ENCODE measurements around the gene DNMT3A.

The DNMT3A gene

DNA sequence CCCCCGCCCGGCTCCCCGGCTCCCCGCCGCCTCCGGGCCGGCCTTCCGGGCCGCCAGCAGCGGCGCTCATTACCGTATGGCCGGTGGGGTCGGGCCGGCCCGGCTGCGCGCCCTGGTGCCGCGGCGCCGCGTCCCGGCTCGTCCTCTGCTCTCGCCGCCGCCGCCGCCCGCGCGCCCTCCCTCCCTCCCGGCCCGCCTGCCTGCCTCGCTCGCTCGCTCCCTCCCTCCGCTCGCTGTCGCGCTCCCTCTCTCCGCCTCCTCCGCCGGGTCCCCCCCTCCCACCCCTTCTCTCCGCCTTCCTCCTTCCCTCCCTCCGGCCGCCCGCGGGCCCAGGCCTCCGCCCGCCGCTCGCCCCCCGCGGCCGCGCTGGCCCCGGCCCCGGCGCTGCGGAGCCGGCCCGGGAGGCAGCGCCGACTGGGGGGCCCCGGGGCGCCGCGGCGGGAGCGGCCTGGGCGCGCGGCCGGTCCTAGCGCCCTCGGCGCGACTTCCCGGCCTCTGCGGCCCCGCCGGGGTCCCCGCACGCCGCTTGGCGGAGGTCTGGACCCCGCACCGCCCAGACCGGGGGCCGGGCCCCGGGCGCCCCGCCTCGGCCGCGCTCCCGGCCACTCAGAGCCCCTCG lies at the start of gene DNMT3A:
DNMT3A (minus strand) TSS at position 173 of the 619 bp plus-strand sequence. CDS start 27,941 bp downstream, outside the sequence.
- DNase-seq, result peak; percentile 78

DNA sequence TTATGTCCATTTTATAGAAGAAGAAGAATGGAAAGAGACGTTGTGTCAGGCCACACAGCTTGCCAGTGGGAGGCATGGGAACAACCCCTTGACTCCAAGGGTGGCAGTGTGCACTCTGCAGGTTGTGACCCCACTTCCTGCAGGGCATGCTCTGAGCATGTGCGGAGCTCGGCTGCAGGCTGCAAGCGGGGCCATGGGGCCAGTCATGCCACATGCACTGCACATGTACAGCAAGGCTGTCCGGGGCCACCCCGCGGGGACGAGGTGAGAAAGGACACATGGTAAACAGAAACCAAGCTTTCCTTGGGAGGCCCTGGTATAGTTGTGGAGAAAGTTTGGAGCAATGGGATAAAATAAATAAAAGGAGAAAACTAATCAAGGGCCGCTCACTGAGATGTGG lies 47.4 kb upstream of the DNMT3A start:
- DNase-seq, result no peak

GRCh38 chr2:25388491-25388890 lies 46.8 kb upstream of the DNMT3A start:
- no peak for DNase-seq

- no peak for DNase-seq
Measured at GRCh38 chr2:25387876-25388449, 46.2 kb upstream of the DNMT3A start.

DNA sequence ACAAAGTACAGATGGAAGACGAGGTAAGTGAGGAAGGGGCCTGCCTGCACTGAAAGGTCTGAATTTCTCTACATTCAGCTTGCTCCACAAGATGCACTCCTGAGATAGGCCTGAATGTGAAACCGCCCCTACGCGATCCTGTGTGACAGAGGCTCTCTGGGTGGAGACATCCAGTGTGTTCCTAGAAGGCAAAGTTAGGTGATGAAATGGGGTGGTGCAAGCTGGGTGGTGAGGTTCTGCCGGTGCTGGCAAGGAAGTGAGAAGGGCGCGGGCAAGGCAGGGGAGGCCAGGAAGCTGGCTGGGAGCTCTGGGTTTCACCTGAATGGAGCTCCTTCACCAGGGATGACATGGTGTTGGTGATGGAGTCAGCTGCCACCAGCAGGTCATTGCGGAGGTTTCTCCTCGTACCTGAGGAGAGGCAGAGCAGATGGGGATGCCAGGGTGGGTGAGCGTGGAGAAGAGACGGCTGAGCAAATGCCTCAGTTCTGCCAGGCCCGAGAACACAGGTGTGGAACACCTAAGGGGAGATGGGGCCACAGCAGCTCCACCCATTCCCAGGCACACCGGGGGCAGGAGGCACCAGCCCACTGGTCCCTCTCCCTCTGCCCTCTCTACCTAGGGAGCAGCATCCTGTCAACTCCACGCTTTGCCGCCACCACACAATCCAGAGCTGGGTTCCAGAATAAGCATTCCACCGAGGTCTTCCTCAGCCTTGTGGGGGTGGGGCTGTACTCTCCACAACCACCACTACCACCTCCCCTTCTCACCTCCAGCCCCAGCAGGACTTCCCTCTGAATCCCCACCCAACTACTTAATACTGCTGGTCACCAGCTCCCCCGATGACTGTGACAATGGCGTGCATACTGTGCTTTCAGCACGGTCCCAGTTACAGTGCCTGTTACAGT lies 45.5 kb upstream of the DNMT3A start:
- DNase-seq, result no peak

- DNase-seq, result no peak
Measured at GRCh38 chr2:25385910-25386309, 44.2 kb upstream of the DNMT3A start.

DNA sequence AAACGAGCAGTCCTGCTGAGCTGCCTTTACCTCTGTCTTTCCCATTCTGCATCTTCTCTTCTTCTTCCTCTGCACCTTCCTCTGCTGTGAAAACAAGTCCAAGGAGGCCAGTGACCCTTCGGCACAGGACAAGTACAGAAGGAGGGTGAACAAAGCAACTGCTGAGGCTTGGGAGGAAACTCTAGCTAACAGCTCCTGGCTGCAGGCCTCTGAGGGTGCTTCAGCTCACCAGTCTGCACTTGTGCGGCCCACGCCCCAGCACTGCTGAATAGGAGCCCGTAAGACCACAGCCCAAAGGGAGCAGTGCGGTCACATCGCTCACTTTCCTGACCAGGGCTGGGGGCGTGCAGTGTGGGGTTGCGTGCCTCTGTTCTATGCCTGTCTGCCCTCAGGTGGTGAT lies 42.1 kb upstream of the DNMT3A start:
- no peak for DNase-seq

GRCh38 chr2:25381502-25381901 lies 39.8 kb upstream of the DNMT3A start:
- no peak for DNase-seq

DNA sequence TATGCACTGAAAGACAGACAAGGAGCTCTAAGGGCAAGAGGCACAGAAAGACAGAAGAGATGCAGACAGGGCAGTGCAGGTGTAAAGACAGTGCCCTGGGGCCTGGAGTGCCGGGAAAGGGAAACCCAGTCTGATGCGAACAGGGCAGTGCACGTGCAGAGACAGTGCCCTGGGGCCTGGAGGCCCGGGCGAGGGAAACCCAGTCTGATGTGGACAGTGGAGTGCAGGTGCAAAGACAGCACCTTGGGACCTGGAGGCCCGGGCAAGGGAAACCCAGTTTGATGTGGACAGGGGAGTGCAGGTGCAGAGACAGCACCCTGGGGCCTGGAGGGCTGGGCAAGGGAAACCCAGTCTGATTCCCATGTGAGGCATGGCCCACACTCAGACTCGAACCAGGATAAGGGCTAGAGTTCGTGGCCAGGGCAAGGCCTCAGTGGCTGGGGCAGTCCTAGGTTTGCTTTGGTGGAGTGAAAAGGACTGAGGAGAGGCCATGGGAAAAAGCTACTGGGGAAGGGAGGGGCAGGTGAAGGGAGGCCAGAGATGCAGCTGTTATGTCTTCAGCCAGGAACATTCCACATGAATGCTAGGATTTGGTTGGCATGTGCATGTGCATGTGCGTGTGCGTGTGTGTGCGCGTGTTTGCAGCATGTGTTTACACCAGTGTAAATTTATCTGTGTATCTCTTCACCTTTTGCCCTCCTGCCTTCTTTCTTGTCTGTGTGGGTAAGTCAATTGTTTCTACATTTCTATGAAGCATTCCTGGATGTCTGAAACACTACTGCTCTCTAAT lies 39.1 kb upstream of the DNMT3A start:
- DNase-seq, result no peak

- no peak for DNase-seq
Measured at GRCh38 chr2:25380023-25380422, 38.3 kb upstream of the DNMT3A start.

DNA sequence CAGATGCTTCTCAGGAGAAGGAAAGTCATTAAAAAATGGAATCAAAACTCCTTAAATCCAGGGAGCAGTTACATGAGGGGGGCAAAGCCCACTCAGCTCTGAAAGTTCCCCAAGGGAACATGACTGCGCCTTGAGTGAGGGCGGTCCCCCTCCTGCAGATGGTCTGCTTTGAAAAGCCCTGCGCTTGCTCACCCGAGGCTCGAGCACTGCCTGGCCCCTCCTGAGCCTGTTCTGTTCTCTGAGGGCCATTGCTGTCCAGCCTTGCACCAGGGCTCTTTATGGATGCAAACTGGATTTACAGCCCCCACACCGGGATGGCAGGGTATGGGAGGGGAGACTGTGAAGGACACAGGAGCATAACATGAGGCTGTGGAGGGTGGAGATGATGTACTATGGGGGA lies 37.8 kb upstream of the DNMT3A start:
- no peak for DNase-seq

DNA sequence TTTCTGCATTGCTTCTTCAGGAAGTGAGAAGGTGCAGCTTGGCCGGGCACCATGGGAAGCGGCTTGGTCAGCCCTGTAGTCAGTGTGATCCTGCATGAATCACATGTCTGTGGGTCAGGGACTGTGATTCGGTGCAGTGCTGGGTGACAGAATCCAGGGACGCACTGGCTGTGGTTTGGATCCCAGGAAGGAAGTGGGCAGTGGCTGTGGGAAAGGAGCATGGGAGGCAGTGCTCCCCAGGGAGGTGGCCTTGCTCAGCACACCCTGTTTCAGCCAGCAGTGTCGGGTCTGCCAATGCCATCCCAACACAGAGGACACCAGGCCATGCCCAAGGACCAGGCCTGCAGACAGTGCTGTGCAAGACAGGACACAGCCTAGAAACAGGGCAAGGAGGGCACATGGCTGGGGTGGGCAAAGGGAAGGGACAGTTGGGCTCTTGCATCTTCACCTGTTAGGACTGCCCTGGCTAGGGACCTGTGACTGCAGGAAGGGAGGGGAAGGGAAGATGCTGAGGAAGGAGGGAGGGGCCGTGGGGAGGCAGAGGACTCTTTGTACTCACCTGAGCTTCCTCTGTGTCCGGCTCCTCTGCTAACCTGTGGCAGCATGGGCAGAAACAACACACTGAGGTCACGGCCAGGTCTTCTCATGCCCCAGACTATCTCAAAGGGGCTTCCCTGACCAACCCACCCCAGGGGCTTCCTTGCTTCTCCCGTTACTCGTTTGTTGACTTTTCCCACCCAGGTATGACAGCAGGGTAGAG lies 37.2 kb upstream of the DNMT3A start:
- no peak for DNase-seq

- DNase-seq, result no peak
Measured at GRCh38 chr2:25377822-25378421, 36.2 kb upstream of the DNMT3A start.

GRCh38 chr2:25376750-25377621 lies 35.3 kb upstream of the DNMT3A start:
- DNase-seq, result peak; percentile 94

DNA sequence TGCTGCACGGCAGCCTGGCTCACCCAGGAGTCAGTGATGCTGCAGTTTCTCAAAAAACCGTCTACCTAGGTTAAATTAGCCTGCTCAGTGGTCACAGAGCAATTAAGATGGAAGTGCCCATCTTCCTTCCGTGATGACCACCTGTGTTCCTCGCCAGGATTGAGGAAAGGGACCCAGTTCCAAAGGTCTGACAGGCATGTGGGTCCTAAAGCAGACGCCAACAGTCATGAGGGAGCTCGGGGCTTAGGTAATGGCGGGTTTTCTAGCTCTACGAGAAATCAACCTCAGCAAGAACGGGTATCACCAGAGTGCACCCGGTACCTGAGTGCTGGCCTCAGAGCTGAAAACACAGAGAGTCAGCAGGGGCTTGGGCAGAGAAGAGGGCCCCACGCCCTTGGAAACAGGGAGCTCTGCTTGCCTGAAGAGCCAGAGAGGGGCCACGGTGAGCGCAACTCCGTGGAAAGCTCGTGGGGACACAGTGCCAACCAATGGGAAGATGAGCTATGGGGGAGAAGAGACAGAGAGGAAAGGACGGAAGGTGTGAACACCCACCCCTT lies 34.3 kb upstream of the DNMT3A start:
- no peak for DNase-seq

- DNase-seq, result no peak
Measured at GRCh38 chr2:25375371-25375988, 33.8 kb upstream of the DNMT3A start.

DNA sequence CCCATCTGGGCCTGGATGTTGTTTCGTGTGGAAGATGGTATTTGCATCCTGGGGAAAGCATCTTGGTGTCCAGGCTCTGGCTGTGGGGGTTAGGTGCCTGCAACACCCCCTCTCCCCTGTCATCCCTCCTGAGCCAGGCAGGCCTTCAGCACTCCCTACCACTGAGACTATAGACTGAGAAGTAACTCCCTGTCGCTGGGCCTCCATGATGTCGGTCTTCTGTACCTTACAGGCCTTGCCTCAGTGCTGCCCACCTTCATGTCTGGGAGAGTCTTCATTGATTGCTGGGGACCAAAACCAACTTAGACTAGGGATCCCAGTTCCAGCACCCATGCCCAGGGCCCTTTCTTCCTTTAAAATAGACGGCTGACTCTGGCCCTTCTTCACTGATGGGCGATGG lies 33.1 kb upstream of the DNMT3A start:
- no peak for DNase-seq

DNA sequence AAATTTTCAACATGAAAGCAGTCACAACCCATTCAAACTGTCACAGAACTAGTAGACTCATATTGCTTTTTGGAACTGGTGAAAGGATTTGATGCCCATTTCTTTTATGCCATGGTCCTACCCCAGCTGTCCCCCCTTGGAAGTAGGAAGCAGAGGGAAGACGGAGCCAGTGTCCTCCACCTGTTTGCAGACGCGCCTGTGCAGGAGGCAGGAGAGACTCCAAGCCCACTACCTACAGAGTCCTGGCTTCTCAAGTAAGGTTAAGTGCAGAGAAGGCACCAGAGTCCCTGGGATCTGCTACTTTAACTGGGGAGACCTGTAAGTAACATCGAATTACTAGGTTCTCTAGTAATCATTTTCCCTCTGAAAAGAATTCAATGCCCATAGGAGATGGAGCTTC lies 32.7 kb upstream of the DNMT3A start:
- no peak for DNase-seq

- DNase-seq, result no peak
Measured at GRCh38 chr2:25373269-25373981, 31.7 kb upstream of the DNMT3A start.
